OCI-LY7 (cell line): ENCODE measurements around the gene GPS1.

Experiments
- EZH2phosphoT487 ChIP-seq: fragments of 200-600 bp; sonication (generic); IDR thresholded peaks from 2 replicates; pipeline ENCODE4 v1.6.1; 2018; ENCODE audit warnings: low read depth, borderline replicate concordance, mild to moderate bottlenecking, mixed run types, antibody characterized with exemption, low read length, moderate library complexity, mixed read lengths
- TF ChIP-seq, protein P1 (sequence below): fragments of 200-600 bp; sonication (generic); conservative IDR thresholded peaks from 2 replicates; pipeline ENCODE4 v1.5.1; 2014; ENCODE audit warnings: mild to moderate bottlenecking, antibody characterized with exemption, low read length, moderate library complexity, mixed read lengths

DNA sequence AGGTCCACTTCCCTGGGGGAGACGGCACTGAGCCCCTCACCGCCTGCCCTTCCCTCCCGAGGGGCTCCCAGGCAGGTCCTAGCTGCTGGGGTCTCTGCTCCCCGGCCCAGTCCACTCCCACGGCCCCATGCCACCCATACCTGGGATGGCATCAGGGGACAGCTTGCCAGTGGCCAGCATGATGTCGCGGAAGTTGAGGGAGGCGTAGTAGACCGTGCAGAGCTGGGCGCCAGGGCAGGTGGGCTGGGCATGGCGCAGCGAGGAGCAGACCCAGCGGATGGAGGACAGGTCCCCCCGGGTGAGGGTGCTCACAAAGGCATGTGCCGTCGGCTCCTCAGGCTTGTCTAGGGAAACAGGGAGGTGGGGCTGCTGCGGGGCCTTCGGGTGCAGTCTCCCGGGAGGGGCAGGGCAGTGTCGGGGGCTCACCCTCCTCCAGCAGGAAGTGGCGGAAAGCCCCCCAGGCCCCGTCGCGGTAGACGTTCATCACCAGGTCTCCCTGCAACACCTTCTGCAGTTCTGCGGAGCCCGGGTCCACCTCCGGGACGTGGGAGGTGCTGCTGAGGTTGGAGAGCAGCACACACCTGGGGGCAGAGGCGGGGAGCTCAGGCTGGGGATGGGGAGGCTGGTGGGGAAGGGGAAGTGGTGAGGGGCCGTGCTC, 32.8 kb downstream of the GPS1 start:
- TF ChIP-seq, protein P1, sequence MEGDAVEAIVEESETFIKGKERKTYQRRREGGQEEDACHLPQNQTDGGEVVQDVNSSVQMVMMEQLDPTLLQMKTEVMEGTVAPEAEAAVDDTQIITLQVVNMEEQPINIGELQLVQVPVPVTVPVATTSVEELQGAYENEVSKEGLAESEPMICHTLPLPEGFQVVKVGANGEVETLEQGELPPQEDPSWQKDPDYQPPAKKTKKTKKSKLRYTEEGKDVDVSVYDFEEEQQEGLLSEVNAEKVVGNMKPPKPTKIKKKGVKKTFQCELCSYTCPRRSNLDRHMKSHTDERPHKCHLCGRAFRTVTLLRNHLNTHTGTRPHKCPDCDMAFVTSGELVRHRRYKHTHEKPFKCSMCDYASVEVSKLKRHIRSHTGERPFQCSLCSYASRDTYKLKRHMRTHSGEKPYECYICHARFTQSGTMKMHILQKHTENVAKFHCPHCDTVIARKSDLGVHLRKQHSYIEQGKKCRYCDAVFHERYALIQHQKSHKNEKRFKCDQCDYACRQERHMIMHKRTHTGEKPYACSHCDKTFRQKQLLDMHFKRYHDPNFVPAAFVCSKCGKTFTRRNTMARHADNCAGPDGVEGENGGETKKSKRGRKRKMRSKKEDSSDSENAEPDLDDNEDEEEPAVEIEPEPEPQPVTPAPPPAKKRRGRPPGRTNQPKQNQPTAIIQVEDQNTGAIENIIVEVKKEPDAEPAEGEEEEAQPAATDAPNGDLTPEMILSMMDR: no peak
- no peak for TF ChIP-seq EZH2phosphoT487
